ENCODE results near the gene NFKB1.
"Not testable (repeated sequence)": the region's sequence is repeated elsewhere in the genome, so short reads cannot be mapped to it uniquely, and the experiment has no call there.

The NFKB1 gene, protein sequence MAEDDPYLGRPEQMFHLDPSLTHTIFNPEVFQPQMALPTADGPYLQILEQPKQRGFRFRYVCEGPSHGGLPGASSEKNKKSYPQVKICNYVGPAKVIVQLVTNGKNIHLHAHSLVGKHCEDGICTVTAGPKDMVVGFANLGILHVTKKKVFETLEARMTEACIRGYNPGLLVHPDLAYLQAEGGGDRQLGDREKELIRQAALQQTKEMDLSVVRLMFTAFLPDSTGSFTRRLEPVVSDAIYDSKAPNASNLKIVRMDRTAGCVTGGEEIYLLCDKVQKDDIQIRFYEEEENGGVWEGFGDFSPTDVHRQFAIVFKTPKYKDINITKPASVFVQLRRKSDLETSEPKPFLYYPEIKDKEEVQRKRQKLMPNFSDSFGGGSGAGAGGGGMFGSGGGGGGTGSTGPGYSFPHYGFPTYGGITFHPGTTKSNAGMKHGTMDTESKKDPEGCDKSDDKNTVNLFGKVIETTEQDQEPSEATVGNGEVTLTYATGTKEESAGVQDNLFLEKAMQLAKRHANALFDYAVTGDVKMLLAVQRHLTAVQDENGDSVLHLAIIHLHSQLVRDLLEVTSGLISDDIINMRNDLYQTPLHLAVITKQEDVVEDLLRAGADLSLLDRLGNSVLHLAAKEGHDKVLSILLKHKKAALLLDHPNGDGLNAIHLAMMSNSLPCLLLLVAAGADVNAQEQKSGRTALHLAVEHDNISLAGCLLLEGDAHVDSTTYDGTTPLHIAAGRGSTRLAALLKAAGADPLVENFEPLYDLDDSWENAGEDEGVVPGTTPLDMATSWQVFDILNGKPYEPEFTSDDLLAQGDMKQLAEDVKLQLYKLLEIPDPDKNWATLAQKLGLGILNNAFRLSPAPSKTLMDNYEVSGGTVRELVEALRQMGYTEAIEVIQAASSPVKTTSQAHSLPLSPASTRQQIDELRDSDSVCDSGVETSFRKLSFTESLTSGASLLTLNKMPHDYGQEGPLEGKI

DNA sequence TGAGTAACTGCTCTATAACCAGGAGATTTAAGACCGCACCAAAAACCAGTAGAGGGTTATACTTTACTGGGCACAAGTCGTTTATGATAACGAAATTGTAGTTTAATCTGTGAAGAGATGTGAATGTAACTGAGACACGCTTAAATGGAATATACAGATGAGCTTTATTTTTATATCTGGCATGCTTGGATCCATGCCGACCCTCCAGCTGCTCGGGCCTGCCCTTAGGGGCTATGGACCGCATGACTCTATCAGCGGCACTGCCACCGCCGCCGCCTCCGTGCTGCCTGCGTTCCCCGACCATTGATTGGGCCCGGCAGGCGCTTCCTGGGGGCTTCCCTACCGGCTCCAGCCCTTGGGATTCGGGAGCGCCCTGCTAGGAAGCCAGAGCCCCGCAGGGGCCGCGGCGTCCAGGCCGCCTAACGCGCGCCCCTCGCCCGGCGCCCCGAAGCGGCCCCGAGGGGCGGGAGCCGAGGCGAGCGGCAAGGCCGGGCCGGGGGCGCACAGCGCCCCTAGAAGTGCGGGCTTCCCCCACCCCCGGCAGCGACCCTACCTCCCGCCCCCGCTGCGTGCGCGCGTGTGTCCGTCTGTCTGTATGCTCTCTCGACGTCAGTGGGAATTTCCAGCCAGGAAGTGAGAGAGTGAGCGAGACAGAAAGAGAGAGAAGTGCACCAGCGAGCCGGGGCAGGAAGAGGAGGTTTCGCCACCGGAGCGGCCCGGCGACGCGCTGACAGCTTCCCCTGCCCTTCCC, at the start of gene NFKB1:
NFKB1 (plus strand) TSS at position 664 of the 751 bp plus-strand sequence. CDS start 24,160 bp downstream, outside the sequence.
- DNase-seq (ENCODE audit: low read depth in 2 of 2, low spot score in 1 of 2): peak; percentile 59 to 70

DNA sequence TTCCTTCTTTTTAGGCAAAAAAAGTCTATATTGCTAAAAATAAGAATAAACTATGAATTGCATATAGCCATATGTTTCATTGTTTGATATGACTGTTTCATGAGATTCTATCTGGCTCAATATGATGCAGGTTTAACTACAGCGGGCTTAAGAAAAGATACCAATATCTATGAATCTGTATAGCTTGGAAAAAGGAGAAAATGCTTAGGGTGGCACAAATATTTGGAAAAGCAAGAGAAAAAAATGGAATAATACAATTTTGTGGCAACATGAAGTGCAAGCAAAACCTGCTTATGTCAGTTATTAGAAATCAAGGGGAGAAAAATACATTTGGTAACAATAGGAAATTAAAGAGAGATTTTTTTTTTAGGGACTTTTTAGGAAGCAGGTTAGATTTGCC, 48.3 kb upstream of the NFKB1 start:
- DNase-seq (ENCODE audit: low read depth in 2 of 2, low spot score in 1 of 2): no peak

DNA sequence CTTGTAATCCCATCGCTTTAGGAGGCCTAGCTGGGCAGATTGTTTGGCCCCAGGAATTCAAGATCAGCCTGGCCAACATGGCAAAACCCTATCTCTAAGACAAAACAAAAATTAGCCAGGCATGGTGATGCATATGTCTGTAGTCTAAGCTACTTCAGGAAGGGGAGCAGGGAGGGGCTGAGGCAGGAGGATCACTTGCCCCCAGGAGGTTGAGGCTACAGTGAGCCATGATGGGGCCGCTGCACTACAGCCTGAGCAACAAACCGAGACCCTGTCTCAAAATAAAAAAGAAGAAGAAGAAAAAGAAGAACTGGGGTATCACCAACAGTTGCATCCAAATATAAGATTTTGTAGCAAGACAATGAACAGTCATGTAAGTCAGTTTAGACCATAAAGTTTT, 47.3 kb upstream of the NFKB1 start:
- DNase-seq (ENCODE audit: low read depth in 2 of 2, low spot score in 1 of 2): no peak

DNA sequence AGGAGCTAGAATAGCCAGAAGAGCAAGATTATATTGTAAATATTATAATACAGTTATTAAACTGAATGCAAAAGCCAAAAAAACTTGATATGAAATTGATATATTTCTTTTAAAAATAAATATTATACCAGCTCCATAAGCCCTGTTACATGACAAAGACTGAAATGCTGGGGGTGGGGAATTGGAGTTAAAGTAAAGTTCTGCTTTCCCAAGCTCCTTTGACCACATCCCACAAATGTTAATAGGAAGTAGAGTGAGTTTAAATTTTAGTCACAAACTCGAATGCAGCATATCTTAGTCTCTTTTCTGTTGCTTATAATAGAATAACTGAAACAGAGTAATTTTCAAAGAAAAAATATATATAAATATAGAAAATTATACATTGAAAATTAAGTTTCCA, 46.9 kb upstream of the NFKB1 start:
- DNase-seq (ENCODE audit: low read depth in 2 of 2, low spot score in 1 of 2): no peak

DNA sequence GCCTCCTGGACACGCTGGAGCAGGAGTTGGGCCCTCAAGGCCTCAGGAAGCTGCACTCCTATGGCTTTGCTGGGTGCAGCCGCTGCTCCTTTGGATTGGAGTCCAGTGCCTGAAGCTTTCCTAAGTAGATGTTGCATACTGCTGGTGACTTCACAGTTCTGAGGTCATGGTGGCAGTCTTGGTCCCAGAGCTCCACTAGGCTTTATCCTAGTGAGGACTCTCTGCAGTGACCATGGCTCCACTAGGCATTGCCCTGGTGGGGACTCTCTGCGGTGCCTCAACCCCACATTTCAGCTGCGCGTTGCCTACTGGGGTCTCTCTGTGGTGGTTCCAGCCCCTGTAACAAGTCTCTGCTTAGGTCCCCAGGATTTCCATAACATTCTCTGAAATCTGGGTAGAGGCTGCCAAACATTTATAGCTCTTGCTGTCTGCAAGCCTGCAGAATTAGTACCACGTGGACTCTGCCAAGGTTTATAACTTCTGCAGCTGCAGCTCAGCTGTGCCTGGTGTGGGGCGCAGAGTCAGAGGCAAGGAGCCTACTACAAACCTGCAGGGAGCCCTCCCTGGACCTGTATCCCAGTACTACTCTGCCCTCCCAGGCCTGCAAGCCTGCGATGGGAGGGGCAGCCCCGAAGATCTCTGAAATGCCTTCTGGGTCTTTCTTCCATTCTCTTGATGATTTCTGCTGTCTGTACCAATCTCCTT, 46.0 kb upstream of the NFKB1 start:
- no peak for DNase-seq (ENCODE audit: low read depth in 2 of 2, low spot score in 1 of 2)

DNA sequence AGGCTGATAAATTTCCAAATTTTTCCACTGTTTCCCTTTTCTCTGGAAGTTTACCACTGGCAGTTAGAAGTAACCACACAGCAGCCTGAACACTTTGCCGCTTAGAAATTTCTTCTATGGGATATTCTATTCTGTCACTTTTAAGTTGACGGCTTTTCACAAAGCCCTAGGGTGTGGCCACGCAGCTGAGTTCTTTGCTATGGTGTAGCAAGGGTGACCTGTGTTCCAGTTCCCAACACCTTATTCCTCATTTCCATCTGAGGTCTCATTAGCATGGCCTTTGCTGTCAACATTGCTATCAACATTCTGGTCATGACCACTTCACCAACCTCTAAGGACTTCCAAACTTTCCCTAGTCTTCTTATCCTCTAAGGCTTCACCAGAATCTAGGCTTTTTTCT, 45.4 kb upstream of the NFKB1 start:
- no peak for DNase-seq (ENCODE audit: low read depth in 2 of 2, low spot score in 1 of 2)

DNA sequence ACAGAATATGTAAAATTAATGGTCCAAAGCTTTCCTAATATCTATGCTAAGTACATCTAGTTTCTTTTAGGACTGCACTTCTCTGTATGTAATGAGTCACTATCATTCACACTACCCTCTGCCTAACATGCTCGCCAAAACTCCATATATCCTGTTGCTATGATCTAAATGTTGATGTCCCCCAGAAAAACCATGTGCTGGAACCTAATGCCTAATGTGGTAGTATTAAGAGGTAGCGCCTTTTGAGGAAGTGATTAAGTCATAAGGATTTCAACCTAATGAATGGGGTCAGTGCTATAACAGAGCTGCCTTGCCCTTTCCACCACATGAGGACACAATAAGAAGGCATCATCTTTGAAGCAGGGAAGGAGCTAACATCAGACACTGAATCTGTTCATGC, 34.9 kb upstream of the NFKB1 start:
- no peak for DNase-seq (ENCODE audit: low read depth in 2 of 2, low spot score in 1 of 2)

DNA sequence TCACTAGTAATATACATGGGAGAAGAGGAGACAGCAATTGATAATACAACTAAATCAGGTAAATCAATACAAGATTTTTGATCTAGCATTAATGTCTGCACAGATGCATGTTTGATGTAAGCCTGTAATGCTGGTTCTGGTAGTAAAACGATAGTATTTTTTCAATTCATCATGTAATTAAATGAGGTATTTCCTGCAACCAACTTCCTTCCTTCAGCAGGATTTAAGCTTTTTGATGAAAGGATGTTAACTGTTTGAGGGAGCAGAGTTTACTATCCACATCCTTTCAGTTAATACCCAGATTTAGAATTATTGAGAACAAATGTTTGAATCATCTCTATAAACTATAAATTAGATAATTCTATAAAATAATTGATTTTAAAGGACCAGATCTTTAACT, 31.4 kb upstream of the NFKB1 start:
- no peak for DNase-seq (ENCODE audit: low read depth in 2 of 2, low spot score in 1 of 2)

DNA sequence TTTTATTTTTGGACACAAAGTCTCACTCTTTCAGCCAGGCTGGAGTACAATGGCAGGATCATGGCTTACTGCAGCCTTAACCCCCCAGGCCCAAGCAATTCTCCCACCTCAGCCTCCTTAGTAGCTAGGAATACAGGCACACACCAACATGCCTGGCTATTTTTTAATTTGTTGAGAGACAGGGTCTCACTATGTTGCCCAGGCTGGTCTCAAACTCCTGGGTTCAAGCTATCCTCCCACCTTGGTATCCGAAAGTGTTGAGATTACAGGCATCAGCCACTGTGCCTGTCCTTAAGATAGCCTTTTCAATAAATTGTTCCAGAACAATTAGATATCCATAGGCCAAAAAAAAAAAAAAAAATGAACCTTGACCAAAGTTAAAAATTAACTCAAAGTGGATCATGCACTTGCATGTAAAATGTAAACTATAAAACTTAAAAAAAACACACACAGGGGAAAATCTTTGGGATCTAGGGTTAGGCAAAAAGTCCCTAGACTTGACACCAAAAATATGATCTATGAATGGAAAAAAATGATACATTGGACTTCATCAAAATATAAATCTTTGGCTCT, 28.6 kb upstream of the NFKB1 start:
- DNase-seq (ENCODE audit: low read depth in 2 of 2, low spot score in 1 of 2): no peak

DNA sequence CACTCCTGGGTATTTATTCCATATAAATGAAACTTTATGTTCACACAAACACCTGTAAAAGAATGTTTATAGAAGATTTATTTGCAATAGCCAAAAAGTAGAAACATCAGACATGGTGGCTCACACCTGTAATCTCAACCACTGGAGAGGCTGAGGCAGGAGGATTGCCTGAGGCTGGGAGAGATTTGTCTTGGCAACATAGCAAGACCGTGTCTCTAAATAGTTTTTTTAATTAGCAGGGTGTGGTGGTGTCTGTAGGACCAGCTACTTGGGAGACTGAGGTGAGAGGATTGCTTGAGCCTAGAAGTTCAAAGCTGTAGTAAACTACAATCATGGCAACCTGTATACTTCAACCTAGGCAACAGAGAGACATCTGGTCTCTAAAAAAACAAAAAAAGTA, 27.7 kb upstream of the NFKB1 start:
- no peak for DNase-seq (ENCODE audit: low read depth in 2 of 2, low spot score in 1 of 2)

DNA sequence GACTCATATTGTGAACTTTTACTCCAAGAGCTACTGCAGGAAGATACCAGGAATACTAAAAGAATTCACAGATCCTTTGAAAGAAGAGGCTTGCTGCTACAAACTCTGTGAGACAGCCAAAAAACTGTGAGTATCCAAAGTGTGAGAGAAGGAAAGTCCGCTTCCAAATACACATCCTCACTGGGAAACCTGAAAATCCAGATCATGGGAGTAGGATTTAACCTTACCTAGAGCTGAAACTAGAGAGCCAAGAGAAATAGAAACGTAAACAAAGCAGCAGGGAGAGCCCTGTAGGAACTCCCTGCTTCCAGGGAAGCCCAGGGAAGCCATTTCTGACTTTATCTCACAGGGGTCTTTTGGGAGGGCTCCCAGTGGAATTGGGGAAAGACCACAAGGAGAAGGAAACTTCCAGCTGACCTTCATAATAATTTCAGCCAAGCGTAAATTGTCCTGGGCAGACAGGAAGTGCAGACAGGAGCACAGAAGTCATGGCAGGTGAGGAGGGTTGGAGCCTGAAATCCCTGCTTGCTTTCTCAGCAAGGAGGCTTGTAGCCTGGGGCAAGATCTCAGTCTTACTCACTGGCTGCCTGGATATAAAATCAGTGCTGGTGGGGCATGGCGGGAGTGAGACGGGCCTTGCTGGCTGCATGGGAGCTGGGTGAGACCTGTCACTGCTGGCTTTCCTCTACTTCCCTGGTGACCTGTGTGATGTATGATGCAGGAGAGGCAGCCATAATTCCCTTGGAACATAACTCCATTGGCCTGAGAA, 26.2 kb upstream of the NFKB1 start:
- no peak for DNase-seq (ENCODE audit: low read depth in 2 of 2, low spot score in 1 of 2)

DNA sequence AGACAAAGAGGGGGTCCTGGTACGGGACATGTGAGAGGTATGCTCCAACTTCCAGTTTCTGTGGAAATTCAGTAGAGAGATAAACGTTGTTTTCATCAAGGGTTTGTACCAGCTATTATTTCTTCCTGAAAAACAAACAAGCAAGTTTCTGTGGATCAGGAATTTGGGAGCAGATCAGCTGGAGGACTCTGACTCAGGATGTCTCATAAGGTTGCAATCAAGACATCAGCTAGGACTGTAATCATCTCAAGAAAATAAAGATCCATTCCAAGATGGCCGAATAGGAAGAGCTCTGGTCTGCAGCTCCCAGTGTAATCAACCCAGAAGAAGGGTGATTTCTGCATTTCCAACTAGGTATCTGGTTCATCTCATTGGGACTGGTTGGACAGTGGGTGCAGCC, 23.5 kb upstream of the NFKB1 start:
- no peak for DNase-seq (ENCODE audit: low read depth in 2 of 2, low spot score in 1 of 2)

DNA sequence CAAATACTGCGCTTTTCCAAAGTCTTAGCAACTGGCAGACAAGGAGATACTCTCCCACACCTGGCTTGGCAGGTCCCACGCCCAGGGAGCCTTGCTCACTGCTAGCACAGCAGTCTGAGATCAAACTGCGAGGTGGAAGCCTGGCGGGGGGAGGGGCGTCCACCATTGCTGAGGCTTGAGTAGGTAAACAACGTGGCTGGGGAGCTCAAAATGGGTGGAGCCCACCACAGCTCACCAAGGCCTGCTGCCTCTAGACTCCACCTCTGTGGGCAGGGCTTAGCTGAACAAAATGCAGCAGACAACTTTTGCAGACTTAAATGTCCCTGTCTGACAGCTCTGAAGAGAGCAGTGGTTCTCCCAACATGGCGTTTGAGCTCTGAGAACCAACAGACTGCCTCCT, 23.0 kb upstream of the NFKB1 start:
- DNase-seq (ENCODE audit: low read depth in 2 of 2, low spot score in 1 of 2): no peak

DNA sequence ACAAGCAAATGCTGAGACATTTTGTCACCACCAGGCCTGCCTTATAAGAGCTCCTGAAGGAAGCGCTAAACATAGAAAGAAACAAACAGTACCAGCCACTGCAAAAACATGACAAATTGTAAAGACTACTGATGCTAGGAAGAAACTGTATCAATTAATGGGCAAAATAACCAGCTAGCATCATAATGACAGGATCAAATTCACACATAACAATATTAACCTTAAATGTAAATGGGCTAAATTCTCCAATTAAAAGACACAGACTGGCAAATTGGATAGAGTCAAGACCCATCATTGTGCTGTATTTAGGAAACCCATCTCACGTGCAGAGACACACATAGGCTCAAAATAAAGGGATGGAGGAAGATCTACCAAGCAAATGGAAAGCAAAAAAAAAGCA, 21.3 kb upstream of the NFKB1 start:
- DNase-seq (ENCODE audit: low read depth in 2 of 2, low spot score in 1 of 2): not testable (repeated sequence)

DNA sequence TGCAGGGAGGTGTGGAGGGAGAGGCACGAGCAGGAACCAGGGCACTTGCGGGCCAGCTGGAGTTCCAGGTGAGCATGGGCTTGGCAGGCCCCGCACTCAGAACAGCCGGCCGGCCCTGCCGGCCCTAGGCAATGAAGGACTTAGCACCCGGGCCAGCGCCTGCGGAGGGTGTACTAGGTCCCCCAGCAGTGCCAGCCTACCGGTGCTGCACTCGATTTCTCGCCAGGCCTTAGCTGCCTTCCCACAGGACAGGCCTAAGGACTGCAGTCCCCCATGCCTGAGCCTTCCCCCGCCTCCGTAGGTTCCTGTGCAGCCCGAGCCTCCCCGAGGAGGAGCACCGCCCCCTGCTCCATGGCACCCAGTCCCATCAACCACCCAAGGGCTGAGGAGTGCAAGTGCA, 18.0 kb upstream of the NFKB1 start:
- DNase-seq (ENCODE audit: low read depth in 2 of 2, low spot score in 1 of 2): no peak

DNA sequence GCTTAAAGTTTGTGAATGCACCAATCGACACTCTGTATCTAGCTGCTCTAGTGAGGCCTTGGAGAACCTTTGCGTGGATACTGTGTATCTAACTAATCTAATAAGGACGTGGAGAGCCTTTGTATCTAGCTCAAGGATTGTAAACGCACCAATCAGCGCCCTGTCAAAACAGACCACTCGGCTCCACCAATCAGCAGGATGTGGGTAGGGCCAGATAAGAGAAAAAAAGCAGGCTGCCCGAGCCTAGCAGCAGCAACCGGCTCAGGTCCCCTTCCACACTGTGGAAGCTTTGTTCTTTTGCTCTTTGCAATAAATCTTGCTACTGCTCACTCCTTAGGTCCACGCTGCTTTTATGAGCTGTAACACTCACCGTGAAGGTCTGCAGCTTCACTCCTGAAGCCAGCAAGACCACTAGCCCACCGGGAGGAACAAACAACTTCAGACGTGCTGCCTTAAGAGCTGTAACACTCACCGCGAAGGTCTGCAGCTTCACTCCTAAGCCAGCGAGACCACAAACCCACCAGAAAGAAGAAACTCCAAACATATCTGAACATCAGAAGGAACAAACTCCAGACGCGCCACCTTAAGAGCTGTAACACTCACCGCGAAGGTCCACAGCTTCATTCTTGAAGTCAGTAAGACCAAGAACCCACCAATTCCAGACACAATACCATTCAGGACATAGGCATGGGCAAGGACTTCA, 17.0 kb upstream of the NFKB1 start:
- DNase-seq (ENCODE audit: low read depth in 2 of 2, low spot score in 1 of 2): not testable (repeated sequence)

DNA sequence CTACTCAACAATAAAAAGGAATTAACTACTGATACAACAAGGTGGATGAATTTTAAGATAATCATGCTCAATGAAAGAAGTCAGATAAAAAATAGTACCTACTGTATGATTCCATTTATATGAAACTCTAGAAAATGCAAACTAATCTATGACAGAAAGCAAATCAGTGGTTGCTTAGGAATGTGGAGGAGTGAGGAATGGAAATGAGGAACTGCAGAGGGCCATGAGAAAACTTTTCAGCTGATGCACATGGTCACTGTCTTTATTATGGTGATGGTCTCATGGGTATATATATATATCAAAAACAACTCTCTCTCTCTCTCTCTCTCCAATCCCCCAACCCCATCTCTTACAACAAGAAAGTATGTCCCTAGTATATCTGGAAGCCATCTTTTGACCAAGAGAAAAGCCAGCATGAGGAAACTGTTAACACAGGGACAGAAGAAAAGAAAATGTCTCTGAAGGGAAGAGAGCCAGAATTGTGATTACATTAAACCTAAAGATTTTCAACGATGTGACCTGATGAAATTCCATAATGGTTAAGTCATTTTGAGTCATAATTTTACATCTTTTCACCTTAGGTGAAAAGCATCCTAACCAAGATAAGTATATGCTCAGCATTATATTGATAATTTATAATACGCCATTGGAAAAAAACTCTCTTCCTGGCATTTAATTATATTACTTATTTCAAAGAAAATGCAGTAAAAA, 8.5 kb upstream of the NFKB1 start:
- no peak for DNase-seq (ENCODE audit: low read depth in 2 of 2, low spot score in 1 of 2)

DNA sequence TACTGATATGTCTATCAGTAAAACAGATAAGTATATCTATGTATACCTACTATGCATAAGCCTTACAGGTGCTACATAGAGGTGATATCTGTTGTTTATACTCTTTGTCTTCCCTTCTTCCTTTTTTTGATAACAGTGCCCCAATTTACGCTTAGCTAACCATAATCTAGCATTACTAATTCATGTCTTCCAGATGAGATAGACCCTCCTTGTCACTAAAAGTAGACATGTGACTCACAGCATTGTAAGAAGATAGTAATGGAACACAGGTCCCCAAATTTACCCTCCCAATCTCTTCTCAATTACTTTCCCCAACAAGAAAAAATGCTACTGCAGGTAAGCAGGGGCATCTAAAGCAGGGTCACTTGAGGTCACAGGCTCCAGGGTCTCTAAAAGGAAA, 7.9 kb upstream of the NFKB1 start:
- no peak for DNase-seq (ENCODE audit: low read depth in 2 of 2, low spot score in 1 of 2)

All from stimulated activated CD8-positive, alpha-beta memory T cell treated with anti-CD3 and anti-CD28 coated beads, Interleukin-4, amount 100 ng/mL, for 1 hour (primary cell).